Hepatic stellate cell (primary cell): ENCODE measurements around the gene EEFSEC.
A peak's percentile ranks its signal among the peaks of the same experiment; 100 is the strongest.

Experiments used
- DNase-seq: peaks from one replicate; pipeline ENCODE4 v3.0.0; 2011; ENCODE audit warnings: low spot score

EEFSEC gene

GRCh38 chr3:128394033-128394432 is 240.8 kb downstream of the EEFSEC start:
- DNase-seq = no peak

DNA sequence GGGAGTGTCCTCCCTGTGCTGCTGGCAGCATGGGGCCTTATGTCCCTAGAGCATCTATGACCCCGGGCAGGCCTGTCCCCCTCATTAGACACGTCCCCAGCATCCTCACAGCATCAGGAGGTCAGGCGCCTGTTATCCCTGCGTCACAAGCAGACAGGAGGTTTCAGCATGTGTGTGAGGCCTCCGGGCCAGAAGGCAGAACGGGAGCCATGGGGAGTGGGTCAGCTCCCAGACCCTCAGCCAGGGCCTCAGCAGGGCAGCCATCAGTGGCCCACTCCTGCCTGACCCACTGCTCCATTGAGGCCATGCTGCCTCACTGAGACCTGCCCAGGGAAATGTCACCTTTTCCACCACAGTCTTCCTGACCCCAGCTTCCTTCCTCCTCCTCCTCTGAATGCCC is 241.8 kb downstream of the EEFSEC start:
- DNase-seq = no peak

DNA sequence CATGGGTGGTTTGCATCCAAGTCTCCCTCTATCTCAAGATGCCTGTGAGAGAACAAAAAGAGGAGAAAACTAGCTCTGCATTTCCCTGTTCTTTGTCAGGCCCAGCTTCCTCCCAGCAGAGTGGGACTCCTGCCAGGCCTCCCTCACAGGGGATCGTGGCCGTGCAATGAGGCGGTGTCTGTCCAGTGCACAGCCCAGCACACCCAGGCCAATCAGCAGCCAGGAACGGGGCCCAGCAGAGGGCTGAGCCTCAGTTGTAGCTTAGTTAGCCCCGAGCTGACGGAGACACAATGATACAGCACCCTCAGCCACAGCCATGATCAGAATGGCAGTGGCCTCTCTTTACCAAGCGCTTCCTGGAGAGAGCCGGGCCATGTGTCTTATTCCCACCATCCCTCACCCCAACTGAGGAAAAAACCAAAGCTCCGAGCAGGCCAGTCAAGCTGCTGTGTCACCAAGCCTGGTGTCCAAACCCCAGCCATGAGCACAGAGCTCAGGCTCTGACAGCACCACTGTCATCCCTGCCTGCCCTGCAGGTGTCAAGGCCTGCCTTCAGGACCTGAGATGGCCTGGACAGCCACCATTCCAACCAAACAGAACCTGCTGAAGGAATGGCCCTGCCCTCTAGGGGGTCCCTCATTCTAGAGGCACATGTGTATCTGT is 242.3 kb downstream of the EEFSEC start:
- DNase-seq = peak; percentile 54

DNA sequence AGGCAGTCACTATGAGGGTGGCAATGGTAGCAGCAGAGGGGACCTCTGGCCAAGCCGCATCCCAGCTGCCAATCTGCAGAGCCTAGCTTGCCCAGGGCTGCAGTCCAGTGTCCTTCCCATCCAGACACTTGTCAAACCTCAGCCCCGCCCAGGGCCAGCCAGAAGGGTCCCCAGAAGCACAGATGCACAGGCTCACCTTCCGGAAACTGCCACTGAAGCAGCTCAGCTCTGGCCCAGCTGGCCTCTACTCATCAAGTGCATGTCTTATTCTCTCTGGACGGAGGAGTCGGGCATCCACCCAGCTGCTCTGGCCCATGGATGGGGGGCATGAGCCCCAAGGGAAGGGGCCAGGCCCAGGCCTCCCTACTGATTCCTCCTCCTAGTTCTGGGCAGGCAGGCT is 244.2 kb downstream of the EEFSEC start:
- DNase-seq = no peak

GRCh38 chr3:128398586-128398985 is 245.3 kb downstream of the EEFSEC start:
- DNase-seq = no peak

- no peak for DNase-seq
Observed at GRCh38 chr3:128399221-128399915, 246.1 kb downstream of the EEFSEC start.

- no peak for DNase-seq
Observed at GRCh38 chr3:128400671-128401070, 247.4 kb downstream of the EEFSEC start.

- DNase-seq = no peak
Observed at GRCh38 chr3:128402319-128402718, 249.0 kb downstream of the EEFSEC start.

DNA sequence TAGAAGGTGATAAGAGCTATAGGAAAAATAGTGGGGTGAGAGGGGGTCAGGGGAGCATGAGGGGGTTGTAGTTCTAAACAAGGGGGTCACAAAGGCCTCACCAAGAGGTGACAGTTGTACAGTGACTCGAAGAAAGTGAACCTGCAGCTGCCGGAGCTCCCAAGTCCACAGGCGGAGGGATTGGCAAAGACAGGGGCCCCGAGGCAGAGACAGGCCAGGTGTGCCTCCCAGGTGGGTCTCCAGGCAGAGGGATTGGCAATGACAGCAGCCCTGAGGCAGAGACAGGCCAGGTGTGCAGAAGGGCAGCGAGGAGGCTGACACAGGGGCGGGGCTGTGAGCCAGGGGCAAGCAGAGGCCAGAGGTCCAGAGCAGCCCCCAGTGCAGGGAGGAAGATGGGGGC is 249.7 kb downstream of the EEFSEC start:
- DNase-seq = no peak

DNA sequence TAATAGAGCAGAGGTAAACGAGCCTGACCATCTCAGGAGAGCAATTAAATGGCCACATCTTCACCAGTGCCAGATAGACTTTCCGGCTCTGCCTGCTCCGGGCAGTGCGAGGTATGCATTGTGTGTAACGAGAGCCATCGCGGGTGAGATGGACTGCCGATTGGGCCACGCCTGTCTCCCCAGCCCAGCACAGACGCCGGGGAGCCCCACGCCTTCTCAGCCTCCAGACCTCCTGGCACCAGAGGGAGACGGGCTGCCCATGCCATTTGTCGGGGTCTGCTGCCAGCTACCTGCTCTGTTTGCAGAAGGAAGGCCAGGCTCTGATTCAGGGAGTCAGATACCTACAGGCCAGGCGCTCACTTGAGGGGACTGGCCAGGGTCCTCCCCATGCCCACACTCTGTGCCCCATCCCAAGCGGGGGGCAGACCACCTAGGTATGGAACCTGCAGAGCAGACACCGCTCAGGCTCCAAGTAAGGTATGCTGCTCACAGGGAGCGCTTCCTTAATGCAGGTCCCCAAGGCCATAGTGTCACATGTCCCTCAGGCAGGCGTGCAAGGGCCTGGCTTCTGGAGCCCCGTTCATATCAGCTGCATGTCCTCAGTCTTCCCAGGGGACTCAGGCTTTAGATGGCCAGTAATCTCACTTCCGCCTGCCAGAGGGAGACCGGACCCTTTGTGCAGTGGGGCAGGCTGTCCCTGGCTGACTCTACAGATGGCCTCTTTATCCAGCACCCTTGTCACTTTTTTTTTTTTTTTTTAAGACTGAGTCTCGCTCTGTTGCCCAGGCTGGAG is 251.2 kb downstream of the EEFSEC start:
- DNase-seq = no peak

GRCh38 chr3:128405554-128406277 is 252.4 kb downstream of the EEFSEC start:
- DNase-seq = no peak

- DNase-seq = no peak
Observed at GRCh38 chr3:128407247-128407646, 254.0 kb downstream of the EEFSEC start.

- DNase-seq = no peak
Observed at GRCh38 chr3:128408012-128408692, 254.9 kb downstream of the EEFSEC start.

DNA sequence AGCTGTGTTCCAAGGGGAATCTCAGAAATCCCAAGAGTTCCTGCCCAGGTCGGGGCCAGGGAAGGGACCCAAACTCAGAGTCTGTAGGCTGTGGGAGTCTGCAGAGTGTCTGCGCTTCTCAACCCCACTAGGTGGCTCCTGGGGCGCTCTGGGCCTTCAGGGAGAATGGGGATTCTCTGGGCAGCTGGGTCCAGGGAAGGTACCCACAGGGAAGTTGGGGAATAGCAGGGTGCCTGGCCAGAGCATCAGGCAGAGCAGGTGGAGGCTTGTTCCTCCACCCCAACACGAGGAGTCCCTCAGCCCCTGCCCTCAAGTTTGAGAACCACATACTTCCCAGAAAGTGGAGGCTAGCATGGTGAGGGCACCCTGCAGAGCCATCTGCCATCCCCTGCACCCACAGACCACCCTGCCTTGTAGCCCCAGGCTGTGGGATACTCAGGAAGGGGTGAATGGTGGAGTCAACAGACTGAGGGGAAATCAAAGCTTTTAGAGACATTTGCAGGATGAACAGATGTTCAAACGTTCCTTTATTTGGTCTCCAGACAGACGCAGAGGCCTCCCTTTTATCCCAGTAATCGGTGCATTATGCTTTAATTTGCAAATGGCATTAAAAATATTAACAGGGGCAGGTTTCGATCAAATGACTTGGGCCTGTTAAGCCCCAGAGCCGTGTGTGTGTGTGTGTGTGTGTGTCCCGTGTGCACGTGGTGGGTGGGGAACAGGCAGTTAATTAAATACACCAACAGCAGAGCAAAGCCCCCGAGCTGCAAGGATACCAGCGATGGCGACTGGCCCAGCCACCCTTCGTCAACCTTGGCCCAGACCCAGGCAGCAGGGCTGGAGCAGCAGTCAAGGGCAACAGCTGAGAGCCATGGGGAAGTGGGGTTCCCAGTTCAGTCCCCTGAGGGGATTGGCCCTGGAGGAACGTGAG is 255.7 kb downstream of the EEFSEC start:
- no peak for DNase-seq

DNA sequence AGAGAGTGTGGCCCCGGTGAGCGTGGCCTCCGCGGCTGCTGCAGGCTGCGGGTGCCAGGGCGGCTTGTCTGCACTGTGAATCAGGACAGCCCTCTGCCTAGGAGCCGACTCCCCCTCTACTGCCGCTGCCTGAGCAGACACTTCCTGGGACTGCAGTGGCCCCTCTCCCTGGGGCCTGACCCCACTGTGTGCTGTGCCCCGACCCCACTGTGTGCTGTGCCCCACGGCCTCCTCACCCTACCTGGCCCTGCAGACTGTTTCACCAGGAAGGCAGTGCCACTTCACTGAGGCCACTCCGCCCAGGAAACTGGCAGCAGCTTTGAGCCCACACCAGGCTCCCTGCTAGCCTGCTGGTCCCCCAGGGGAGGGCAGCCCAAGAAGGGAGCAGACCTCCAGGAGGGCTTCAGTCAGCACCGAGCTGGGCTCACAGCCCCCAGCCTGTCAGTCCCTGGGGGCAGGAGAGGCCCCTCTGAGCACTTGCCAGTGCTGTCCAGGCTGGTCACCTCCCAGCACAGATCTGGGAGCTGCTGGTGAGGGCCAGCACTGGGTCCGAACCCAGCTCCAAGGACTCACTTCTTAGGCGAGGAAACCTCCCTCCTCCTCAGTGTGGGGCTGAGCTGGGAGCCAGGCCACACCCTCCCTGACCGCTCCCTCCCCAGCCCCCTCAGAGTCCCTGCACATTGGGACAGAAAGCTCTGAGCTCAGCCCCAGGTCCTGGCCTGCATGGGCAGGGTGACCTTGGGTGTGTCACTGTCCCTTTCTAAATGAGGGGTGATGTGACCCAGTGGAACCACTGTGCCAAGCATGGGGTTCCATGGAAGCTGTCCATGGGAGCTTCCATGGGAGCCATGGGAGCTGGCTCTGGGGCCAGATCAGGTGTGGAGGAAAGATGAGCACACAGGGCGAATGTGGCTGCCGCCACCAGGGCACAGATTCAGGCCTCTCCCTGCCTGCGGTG is 256.6 kb downstream of the EEFSEC start:
- no peak for DNase-seq

GRCh38 chr3:128410669-128411573 is 257.6 kb downstream of the EEFSEC start:
- no peak for DNase-seq

DNA sequence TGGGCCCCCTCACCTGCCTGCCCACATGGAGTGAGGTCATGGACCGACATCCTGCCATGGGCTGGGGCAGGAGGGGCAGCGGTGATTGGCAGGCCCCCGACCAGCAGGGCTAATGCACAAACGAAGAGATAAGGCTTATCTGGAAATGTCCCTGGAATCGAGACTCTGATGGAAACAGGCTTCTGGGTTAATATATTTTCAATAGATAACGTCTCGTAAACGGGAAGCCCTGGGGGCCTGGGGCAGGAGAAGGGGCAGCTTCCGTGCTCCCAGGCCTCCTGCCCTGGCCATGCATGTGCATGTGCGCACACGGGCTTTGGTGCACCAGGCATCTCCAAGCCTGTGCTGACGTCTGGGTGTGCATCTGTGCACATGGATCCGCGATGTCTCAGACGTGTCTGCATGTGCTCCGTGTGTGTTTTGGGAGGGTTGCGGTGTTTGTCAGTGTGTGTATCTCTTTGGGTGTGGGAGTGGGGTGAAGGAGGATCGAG is 258.3 kb downstream of the EEFSEC start:
- no peak for DNase-seq
